ENCODE results near the gene SPACA6. TPM values are rescaled to one million over a fixed set of nuclear protein-coding genes. Genes with fewer than 3 reads are reported as not detected.
A peak's percentile ranks its signal among the peaks of the same experiment; 100 is the strongest.

SPACA6 gene
- total and polyA plus RNA-seq, 2 of the 8 experiments (the other 6 are each of a cell fraction or from before 2014, with no cell fraction given): 7.1 to 7.5 TPM

GRCh38 chr19:51688671-51689571 lies 4.2 kb upstream of the SPACA6 start:
- WGBS, 2 experiments (ENCODE audit: extremely low coverage in 1 of 2, insufficient coverage in 1 of 2, insufficient read length in 1 of 2, insufficient replicate concordance in 2 of 2, low coverage in 1 of 2, low lambda C conversion rate in 2 of 2, missing lambda C conversion rate in 1 of 2): 0% methylated on average over 9 of the region's 63 CpGs; no CpG with 5 or more reads in 1 of the 2 experiments
- H2BK5ac ChIP-seq (ENCODE audit: low read depth, low read length): peak overlapping the region; percentile 83; the same call in 1 of the 2 replicates
- no peaks in the 10 kb centered on the region for H3K36me3 ChIP-seq (ENCODE audit: control insufficient read depth in 2 of 4, insufficient read depth in 4 of 4, low read length in 3 of 4)
- H4K5ac ChIP-seq (ENCODE audit: insufficient read length, low read depth, low read length): peak overlapping the region; percentile 2
- H3K4ac ChIP-seq (replicated peaks; ENCODE audit: insufficient read length, low read depth, low read length): no peak overlapping the region
- peak overlapping the region; percentile 86 for H2AFZ ChIP-seq (ENCODE audit: low read length)
- peaks cover 6 to 10% of the 10 kb centered on the region in 2 experiments; a peak in 3 of 4 replicates for H3K9me3 ChIP-seq (ENCODE audit: insufficient read depth in 2 of 2, low read depth in 1 of 2, low read length in 1 of 2)
- H3K4me1 ChIP-seq (replicated peaks in 1 of 4; ENCODE audit: control insufficient read depth in 3 of 4, insufficient read depth in 4 of 4, low read length in 3 of 4): peaks cover 0 to 18% (median 11%) of the 10 kb centered on the region in 4 experiments; a peak in 5 of 7 replicates
- peaks cover 9% of the 10 kb centered on the region for H3K79me1 ChIP-seq (ENCODE audit: low read depth, low read length)
- FAIRE-seq (no peak), DNase-seq (ENCODE audit: low read depth in 1 of 2, low spot score in 2 of 2) (peak in 1 of 2 experiments; percentile 80)
- no peak overlapping the region for H3K23ac ChIP-seq (ENCODE audit: insufficient read length)
- peak overlapping the region; percentile 56; the same call in 1 of the 2 replicates for H3K18ac ChIP-seq (ENCODE audit: extremely low read depth, low read length)
- H3K79me2 ChIP-seq (ENCODE audit: control insufficient read depth in 1 of 2, insufficient read depth in 2 of 2, low read length in 2 of 2): peaks cover 0 to 12% of the 10 kb centered on the region in 2 experiments; a peak in 2 of 4 replicates
- H3K4me3 ChIP-seq (ENCODE audit: extremely low read depth in 1 of 4, insufficient read depth in 2 of 4, low read depth in 3 of 4, low read length in 4 of 4): peak overlapping the region; percentile 64 to 75 (median 66)
- peak overlapping the region; percentile 78 to 97 for H3K4me2 ChIP-seq (ENCODE audit: insufficient read depth in 1 of 2, low read depth in 2 of 2, low read length in 2 of 2)
- H4K20me1 ChIP-seq (replicated peaks in 1 of 2; ENCODE audit: control insufficient read depth in 1 of 2, insufficient read depth in 2 of 2, low read length in 2 of 2): no peaks in the 10 kb centered on the region
- no peak overlapping the region for H4K8ac ChIP-seq (ENCODE audit: extremely low read depth, insufficient read depth, low read length)
- H4K91ac ChIP-seq (replicated peaks; ENCODE audit: insufficient read length, low read length): peak overlapping the region; percentile 62
- no peak overlapping the region for H3K56ac ChIP-seq (replicated peaks; ENCODE audit: insufficient read length, low read depth, low read length)
- no peak overlapping the region for H2BK20ac ChIP-seq (ENCODE audit: low read length)
- no peaks in the 10 kb centered on the region for H3K27me3 ChIP-seq (replicated peaks in 1 of 4; ENCODE audit: control insufficient read depth in 3 of 4, extremely low read depth in 1 of 4, insufficient read depth in 3 of 4, low read length in 3 of 4)
- H2AK5ac ChIP-seq (ENCODE audit: low read depth, low read length): no peak overlapping the region
- peak overlapping the region; percentile 39; the same call in 1 of the 2 replicates for H2BK12ac ChIP-seq (ENCODE audit: low read depth, low read length)
- CTCF ChIA-PET (ENCODE audit: partially characterized antibody): interaction anchor here (0.6 to 2.1 kb wide), 4 partner anchors 12 to 89 kb away, joined by 3 to 15 read pairs (median 4); no protein-coding TSS in a partner anchor
- POLR2A ChIA-PET (ENCODE audit: partially characterized antibody): interaction anchor here (1.3 to 4.2 kb wide), 4 partner anchors 9 to 18 kb away, joined by 3 to 28 read pairs (median 8); no protein-coding TSS in a partner anchor
- no peak overlapping the region for H3K14ac ChIP-seq (ENCODE audit: insufficient read length)
- H3K27ac ChIP-seq (ENCODE audit: low read depth, low read length): no peak overlapping the region
- H3K9ac ChIP-seq (replicated peaks in 1 of 4; ENCODE audit: extremely low read depth in 1 of 4, low read depth in 3 of 4, low read length in 3 of 4): no peak overlapping the region; a peak in 1 of 7 replicates
- peaks cover 23% of the 10 kb centered on the region for H3K23me2 ChIP-seq (ENCODE audit: low read depth, low read length)
- no peak overlapping the region for H2BK120ac ChIP-seq (replicated peaks; ENCODE audit: low read depth, low read length)
- H2BK15ac ChIP-seq (ENCODE audit: low read length): peak overlapping the region; percentile 75; the same call in 1 of the 2 replicates
- TF ChIP-seq TEAD4 (IDR thresholded peaks at IDR 0.05; ENCODE audit: low read depth, low read length): no peak
- TF ChIP-seq BCL11A (IDR thresholded peaks at IDR 0.05; ENCODE audit: low read depth in 2 of 2, low read length in 2 of 2): no peak
- no peak for TF ChIP-seq ATF2 (IDR thresholded peaks at IDR 0.05; ENCODE audit: low read length)
- TF ChIP-seq EP300 (IDR thresholded peaks at IDR 0.05; ENCODE audit: borderline replicate concordance in 1 of 2, low read depth in 2 of 2, low read length in 2 of 2): no peak
- TF ChIP-seq HDAC6 (IDR thresholded peaks at IDR 0.05; ENCODE audit: low read depth, low read length): no peak
- TF ChIP-seq SIRT6 (IDR thresholded peaks at IDR 0.05; ENCODE audit: low read length): no peak
- TF ChIP-seq POLR2AphosphoS5 (IDR thresholded peaks at IDR 0.05; ENCODE audit: low read depth, low read length): no peak
- no peak for TF ChIP-seq TBP (IDR thresholded peaks at IDR 0.05; ENCODE audit: low read depth, low read length)
- TF ChIP-seq NRF1 (IDR thresholded peaks at IDR 0.05; ENCODE audit: low read depth, low read length): no peak
- TF ChIP-seq POLR2A (IDR thresholded peaks at IDR 0.05; ENCODE audit: control extremely low read depth in 1 of 2, low read depth in 2 of 2, low read length in 2 of 2): no peak
